ENCODE results near the gene GHR. TPM values are rescaled to one million over a fixed set of nuclear protein-coding genes. Genes with fewer than 3 reads are reported as not detected.

The GHR gene
- total RNA-seq, 1 donor from 2014 or later = 0.61 TPM

DNA sequence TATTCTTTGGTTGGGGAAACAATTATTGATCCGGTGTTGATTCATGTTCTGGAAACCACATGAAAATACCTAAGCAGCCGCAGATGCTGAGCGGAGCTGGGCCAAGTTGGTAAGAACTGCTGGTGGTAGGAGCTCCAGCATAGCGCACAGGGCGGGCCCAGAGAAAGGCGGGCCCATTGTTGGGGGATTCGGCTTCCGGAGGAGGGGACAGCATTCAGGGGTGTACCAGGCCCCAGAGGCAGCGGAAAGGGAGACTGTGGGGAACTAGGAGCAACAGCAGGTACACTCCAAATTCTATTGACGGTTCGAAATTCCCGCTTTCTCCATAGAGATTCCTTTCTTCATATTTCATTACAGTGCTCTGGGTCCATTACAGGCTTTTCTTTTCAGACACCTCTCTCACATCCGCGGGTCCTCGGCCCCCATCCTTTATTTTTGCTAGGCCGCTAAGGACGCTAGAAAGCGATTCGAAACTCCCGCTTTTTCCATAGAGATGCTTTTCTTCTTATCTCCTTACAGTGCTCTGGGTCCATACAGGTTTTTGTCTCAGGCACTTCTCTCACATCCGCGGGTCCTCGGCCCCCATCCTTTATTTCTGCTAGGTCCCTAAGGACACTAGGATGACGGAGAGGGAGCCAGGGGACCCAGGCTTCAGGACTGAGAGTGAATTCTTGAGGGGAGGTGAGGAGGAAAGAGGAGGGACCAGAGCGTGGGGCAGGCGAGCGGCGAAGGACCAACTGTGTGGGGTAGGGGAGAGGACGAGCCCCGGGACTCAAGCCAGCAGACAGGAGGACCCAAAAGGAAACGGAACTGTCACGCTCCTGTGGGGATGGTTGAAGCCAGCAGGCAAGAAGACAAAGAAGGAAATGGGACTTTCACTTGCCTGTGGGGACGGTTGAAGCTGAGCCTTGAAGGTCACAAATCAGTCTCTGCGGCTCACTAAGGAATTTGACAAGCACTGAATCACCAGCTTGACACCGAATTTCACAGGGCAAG lies 333.7 kb downstream of the GHR start, which contains the start of gene CCDC152:
Gene CCDC152, plus strand, starts transcription at position 213 of the 996 bp plus-strand sequence. CDS start 2,304 bp downstream, outside the sequence.
- peak within 1 kb of the TSS; percentile 43 for H3K27ac Mint-ChIP-seq (ENCODE audit: unreplicated experiment)

DNA sequence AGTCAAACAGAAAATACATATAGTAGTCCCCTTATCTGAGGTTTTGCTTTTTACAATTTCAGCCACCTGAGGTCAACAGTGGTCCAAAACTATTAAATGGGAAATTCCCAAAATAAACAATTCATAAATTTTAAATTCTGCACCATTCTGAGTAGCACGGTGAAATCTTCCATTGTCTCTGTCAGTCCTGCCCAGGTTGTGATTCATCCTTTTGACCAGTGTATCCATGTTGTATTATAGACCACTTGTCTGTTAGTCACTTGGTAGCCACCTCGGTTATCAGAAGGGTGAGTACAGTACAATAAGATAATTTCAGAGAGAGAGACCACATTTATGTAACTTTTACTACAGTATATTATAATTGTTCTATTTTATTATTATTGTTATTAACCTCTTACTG lies 336.2 kb downstream of the GHR start:
- Mint-ChIP-seq H3K9me3 (no peaks in the 10 kb centered on the region), H3K36me3 (ENCODE audit: low read depth) (no peaks in the 10 kb centered on the region), H3K4me3 (no peak overlapping the region), H3K27me3 (ENCODE audit: low read depth) (no peaks in the 10 kb centered on the region), H3K27ac (ENCODE audit: unreplicated experiment) (no peak overlapping the region), H3K4me1 (no peaks in the 10 kb centered on the region)
- TF ChIP-seq, protein P1, sequence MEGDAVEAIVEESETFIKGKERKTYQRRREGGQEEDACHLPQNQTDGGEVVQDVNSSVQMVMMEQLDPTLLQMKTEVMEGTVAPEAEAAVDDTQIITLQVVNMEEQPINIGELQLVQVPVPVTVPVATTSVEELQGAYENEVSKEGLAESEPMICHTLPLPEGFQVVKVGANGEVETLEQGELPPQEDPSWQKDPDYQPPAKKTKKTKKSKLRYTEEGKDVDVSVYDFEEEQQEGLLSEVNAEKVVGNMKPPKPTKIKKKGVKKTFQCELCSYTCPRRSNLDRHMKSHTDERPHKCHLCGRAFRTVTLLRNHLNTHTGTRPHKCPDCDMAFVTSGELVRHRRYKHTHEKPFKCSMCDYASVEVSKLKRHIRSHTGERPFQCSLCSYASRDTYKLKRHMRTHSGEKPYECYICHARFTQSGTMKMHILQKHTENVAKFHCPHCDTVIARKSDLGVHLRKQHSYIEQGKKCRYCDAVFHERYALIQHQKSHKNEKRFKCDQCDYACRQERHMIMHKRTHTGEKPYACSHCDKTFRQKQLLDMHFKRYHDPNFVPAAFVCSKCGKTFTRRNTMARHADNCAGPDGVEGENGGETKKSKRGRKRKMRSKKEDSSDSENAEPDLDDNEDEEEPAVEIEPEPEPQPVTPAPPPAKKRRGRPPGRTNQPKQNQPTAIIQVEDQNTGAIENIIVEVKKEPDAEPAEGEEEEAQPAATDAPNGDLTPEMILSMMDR (conservative IDR thresholded peaks at IDR 0.05) = no peak
- no peak for DNase-seq (ENCODE audit: low read depth, low spot score)

More for the DNA sequence above, 333.7 kb downstream of the GHR start, which contains the start of gene CCDC152:
- Mint-ChIP-seq H3K36me3 (ENCODE audit: low read depth) (no peaks in the 10 kb centered on the region), H3K9me3 (no peaks in the 10 kb centered on the region), H3K27me3 (ENCODE audit: low read depth) (no peaks in the 10 kb centered on the region), H3K4me3 (no peak within 1 kb of the TSS), H3K4me1 (no peaks in the 10 kb centered on the region)
- no peak for DNase-seq (ENCODE audit: low read depth, low spot score)
- TF ChIP-seq, protein P1 (conservative IDR thresholded peaks at IDR 0.05) = no peak

DNA sequence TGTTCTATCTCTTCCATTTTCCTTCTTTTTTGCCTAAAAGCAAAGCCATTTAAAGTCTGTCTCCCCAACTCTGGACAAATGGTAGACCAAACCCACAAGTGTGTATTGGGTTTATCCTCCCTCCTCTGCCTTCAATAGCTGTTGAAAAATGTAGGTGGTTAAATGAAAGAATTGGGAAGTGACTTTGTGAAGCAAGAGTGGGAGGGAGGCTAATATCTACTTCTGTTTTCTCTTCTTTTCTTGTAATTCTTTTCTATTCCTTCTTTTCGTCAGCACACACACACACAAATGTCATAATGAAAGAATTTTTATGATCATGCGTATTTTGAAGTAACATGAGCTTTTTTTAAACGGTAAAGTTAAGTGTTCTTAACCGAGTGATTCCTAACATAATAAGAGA lies 337.2 kb downstream of the GHR start:
- Mint-ChIP-seq H3K27ac (ENCODE audit: unreplicated experiment) (no peak overlapping the region), H3K4me1 (no peaks in the 10 kb centered on the region), H3K9me3 (no peaks in the 10 kb centered on the region), H3K4me3 (no peak overlapping the region), H3K27me3 (ENCODE audit: low read depth) (peaks cover 3% of the 10 kb centered on the region), H3K36me3 (ENCODE audit: low read depth) (no peaks in the 10 kb centered on the region)
- TF ChIP-seq, protein P1 (conservative IDR thresholded peaks at IDR 0.05) = no peak
- DNase-seq (ENCODE audit: low read depth, low spot score) = no peak

DNA sequence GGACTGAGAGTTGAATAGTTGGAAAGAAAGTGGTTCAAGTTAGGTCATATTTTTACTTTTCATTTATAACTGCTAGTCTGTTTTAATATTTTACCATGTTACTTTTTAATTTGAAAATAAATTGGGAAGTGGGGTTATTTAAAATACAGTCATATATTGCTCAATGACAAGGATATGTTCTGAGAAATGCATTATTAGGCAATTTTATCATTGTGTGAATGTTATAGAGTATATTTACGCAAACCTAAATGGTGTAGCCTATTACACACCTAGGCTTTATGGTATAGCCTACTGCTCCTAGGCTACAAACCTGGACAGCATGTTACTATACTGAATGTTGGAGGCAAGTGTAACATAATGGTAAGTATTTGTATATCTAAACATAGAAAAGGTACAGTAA lies 338.6 kb downstream of the GHR start:
- TF ChIP-seq, protein P1 (conservative IDR thresholded peaks at IDR 0.05) = no peak
- Mint-ChIP-seq H3K27me3 (ENCODE audit: low read depth) (peaks cover 10% of the 10 kb centered on the region), H3K4me1 (no peaks in the 10 kb centered on the region), H3K27ac (ENCODE audit: unreplicated experiment) (no peak overlapping the region), H3K4me3 (no peak overlapping the region), H3K36me3 (ENCODE audit: low read depth) (no peaks in the 10 kb centered on the region), H3K9me3 (no peaks in the 10 kb centered on the region)
- DNase-seq (ENCODE audit: low read depth, low spot score) = no peak

- Mint-ChIP-seq H3K4me3 (no peak overlapping the region), H3K9me3 (no peaks in the 10 kb centered on the region), H3K36me3 (ENCODE audit: low read depth) (no peaks in the 10 kb centered on the region), H3K27me3 (ENCODE audit: low read depth) (peaks cover 29% of the 10 kb centered on the region), H3K27ac (ENCODE audit: unreplicated experiment) (no peak overlapping the region), H3K4me1 (no peaks in the 10 kb centered on the region)
- TF ChIP-seq, protein P1 (conservative IDR thresholded peaks at IDR 0.05) = peak; percentile 75
- DNase-seq (ENCODE audit: low read depth, low spot score) = no peak
Observed at GRCh38 chr5:42767491-42768105, 344.4 kb downstream of the GHR start.

All from neural crest cell (in vitro differentiated cells).